BE2C (cell line): ENCODE results near the gene ASTN1.

ENCODE experiments used
- DNase-seq: peaks from one replicate; pipeline ENCODE4 v3.0.0-alpha.2; 2020
- H3K27me3 ChIP-seq: fragments of 250-450 bp; sonication (Bioruptor Pico); 2 replicates; pipeline ENCODE4 v1.5.1; 2020; ENCODE audit warnings: mild to moderate bottlenecking
- H3K36me3 ChIP-seq: fragments of 250-450 bp; sonication (Bioruptor Pico); 2 replicates; pipeline ENCODE4 v1.5.1; 2020; ENCODE audit warnings: mild to moderate bottlenecking
- H3K4me1 ChIP-seq: fragments of 250-450 bp; sonication (Bioruptor Pico); 2 replicates; pipeline ENCODE4 v1.5.1; 2020
- H3K4me3 ChIP-seq: 2 replicates; pipeline ENCODE4 v1.5.1; 2011; ENCODE audit warnings: low read depth, low read length
- H3K9me3 ChIP-seq: fragments of 250-450 bp; sonication (Bioruptor Pico); 2 replicates; pipeline ENCODE4 v1.5.1; 2020
- CTCF ChIP-seq: IDR thresholded peaks from 2 replicates; pipeline ENCODE4 v1.5.1; 2012; ENCODE audit warnings: mild to moderate bottlenecking, low read depth, low read length

Gene ASTN1

GRCh38 chr1:176869577-176869976 is 294.9 kb downstream of the ASTN1 start:
- no peak for TF ChIP-seq CTCF
- no peak overlapping the region for H3K4me3 ChIP-seq
- H3K4me1 ChIP-seq: no peaks in the 10 kb centered on the region
- peaks cover 2% of the 10 kb centered on the region; the same call in 1 of the 2 replicates for H3K9me3 ChIP-seq
- H3K36me3 ChIP-seq: no peaks in the 10 kb centered on the region
- no peak for DNase-seq
- H3K27me3 ChIP-seq: peaks cover 6% of the 10 kb centered on the region

DNA sequence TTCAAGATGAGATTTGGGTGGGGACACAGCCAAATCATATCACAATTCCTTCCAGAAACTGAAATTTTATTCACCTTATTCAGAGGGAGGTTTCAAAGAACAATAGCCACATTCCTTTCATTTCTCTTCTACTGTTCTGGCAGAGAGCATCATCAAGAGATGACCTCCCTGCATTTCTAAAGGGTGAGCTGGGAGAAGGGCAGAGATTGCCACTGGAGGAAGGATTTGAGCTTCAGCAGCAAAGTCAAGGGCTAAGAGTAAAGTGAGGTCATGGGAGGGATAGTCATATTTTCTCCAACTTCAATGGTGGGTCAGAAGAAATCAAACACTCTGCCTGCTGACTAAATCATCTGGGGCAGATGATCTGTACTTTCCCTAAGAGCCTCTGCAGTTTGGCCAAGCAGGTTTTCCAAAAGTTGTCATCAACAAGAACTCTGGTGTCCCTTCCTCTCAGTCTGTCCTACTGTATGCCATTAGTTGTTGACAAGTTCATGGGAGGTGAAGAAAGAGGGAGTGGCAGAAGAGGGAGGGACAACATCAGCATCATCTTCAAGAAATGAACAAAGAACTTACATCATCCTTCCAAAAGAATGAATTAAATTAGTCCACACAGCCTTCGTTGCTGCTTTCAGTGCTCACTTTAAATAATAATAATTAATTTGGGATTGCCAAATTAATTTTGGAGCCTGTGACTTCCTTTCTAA is 298.3 kb downstream of the ASTN1 start:
- Histone ChIP-seq H3K36me3 (no peaks in the 10 kb centered on the region), H3K4me1 (no peaks in the 10 kb centered on the region), H3K9me3 (no peaks in the 10 kb centered on the region), H3K27me3 (peaks cover 6% of the 10 kb centered on the region), H3K4me3 (no peak overlapping the region)
- no peak for TF ChIP-seq CTCF
- DNase-seq: no peak

DNA sequence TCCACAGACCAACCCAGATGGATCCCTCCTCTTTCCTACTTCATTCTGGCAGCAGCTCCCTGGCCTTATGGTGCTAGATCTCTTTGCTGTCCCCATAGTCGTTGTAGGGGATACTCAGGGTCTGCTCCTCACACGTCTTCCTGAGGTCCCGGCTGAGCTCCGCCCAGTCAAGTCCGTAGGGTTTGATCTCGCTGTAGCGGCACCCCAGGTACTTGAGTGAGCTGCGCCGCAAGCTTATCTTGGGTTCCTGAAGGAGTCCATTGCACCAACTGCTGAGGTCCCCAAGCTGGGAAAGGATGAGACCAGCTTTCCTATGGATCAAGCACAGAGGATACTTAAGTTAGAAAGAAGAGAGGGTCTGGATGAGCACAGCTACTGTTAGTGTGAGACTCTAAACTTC is 300.3 kb downstream of the ASTN1 start:
- Histone ChIP-seq H3K4me3 (no peak overlapping the region), H3K27me3 (peaks cover 6% of the 10 kb centered on the region), H3K36me3 (no peaks in the 10 kb centered on the region), H3K9me3 (no peaks in the 10 kb centered on the region), H3K4me1 (no peaks in the 10 kb centered on the region)
- no peak for DNase-seq
- no peak for TF ChIP-seq CTCF

DNA sequence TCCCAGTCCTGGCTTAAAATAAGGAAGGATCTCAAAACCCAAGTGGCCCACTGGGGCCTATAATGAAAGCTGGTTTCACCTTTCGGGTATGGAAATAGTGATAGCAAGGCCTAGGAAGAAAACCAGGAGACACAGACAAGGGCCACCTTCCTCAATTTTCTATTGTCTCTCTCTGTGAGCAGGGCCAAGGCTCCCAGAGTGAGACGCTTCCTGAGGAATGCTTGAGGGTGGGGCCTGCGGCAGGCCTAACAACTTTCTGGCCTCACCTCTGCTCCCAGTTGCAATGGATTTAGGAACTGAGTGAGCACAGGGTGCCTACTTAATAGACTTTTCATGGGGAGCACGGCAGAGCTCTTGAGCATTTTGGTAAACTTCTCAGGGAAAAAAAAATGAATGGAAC is 300.9 kb downstream of the ASTN1 start:
- TF ChIP-seq CTCF: no peak
- H3K4me1 ChIP-seq: 0 out of 2 replicates have a peak, but pooled peaks cover under 1% of the 10 kb centered on the region
- no peak overlapping the region for H3K4me3 ChIP-seq
- H3K9me3 ChIP-seq: no peaks in the 10 kb centered on the region
- H3K27me3 ChIP-seq: peaks cover 6% of the 10 kb centered on the region
- no peaks in the 10 kb centered on the region for H3K36me3 ChIP-seq
- DNase-seq: no peak

- Histone ChIP-seq H3K27me3 (no peaks in the 10 kb centered on the region), H3K36me3 (no peaks in the 10 kb centered on the region), H3K4me1 (peaks cover 11% of the 10 kb centered on the region), H3K9me3 (no peaks in the 10 kb centered on the region), H3K4me3 (no peak overlapping the region)
- no peak for DNase-seq
- TF ChIP-seq CTCF: no peak
These were observed 306.0 kb downstream of the ASTN1 start for GRCh38 chr1:176858433-176858916.

GRCh38 chr1:176857632-176858031 is 306.9 kb downstream of the ASTN1 start:
- no peak for DNase-seq
- Histone ChIP-seq H3K4me1 (peaks cover 11% of the 10 kb centered on the region), H3K9me3 (no peaks in the 10 kb centered on the region), H3K4me3 (no peak overlapping the region), H3K36me3 (no peaks in the 10 kb centered on the region), H3K27me3 (no peaks in the 10 kb centered on the region)
- TF ChIP-seq CTCF: no peak
